H1 (cell line): ENCODE results near the gene MCM3AP. TPM values are rescaled to one million over a fixed set of nuclear protein-coding genes. Genes with fewer than 3 reads are reported as not detected.

Experiments used
- CHD7 ChIP-seq: fragments of 300-600 bp; sonication (generic); IDR thresholded peaks from 2 replicates; pipeline ENCODE4 v1.7.1; 2012; ENCODE audit warnings: low read length, moderate library complexity, mild to moderate bottlenecking, inconsistent platforms; ENCODE audit not compliant: insufficient replicate concordance
- CREB1 ChIP-seq: IDR thresholded peaks from 2 replicates; pipeline ENCODE4 v1.6.1; 2012; ENCODE audit warnings: inconsistent platforms
- HDAC2 ChIP-seq, 2 experiments: fragments of 300-600 bp in 1 of 2; sonication (generic) in 1 of 2; IDR thresholded peaks; 2 replicates each; pipeline ENCODE4 v1.6.1; 2011 to 2012; ENCODE audit warnings: low read depth in 2 of 2, low read length in 2 of 2, mild to moderate bottlenecking in 2 of 2, moderate library complexity in 2 of 2, borderline replicate concordance in 1 of 2, inconsistent platforms in 1 of 2
- HDAC6 ChIP-seq: IDR thresholded peaks from one replicate; pipeline ENCODE4 v1.7.1; 2012; ENCODE audit warnings: low read depth, mild to moderate bottlenecking, inconsistent platforms, low read length, moderate library complexity
- KDM4A ChIP-seq: IDR thresholded peaks from one replicate; pipeline ENCODE4 v1.7.1; 2012; ENCODE audit warnings: low read depth, mild to moderate bottlenecking, moderate library complexity, low read length, inconsistent platforms; ENCODE audit not compliant: severe bottlenecking
- PHF8 ChIP-seq: fragments of 200-600 bp; sonication (generic); conservative IDR thresholded peaks from 2 replicates; pipeline ENCODE4 v1.7.1; 2012; ENCODE audit warnings: low read depth, mild to moderate bottlenecking, inconsistent platforms, low read length, moderate library complexity
- SRF ChIP-seq: IDR thresholded peaks from 2 replicates; pipeline ENCODE4 v1.6.1; 2011; ENCODE audit warnings: mild to moderate bottlenecking, low read depth, low read length, moderate library complexity
- ZNF274 ChIP-seq: IDR thresholded peaks from 2 replicates; pipeline ENCODE4 v1.7.0; 2012; ENCODE audit warnings: low read length, borderline replicate concordance; ENCODE audit errors: extremely low read depth
- polyA plus RNA-seq, 7 experiments: library from polyadenylated mRNA; depleted of rRNA in 3 of 7; stranded (reverse) in 5 of 7; unstranded in 2 of 7; fragments of >200 nt in 5 of 7; fragments of 200-250 nt in 2 of 7; gene quantifications; 1 replicate in 5 of 7; 2 replicates in 1 of 7; 4 replicates in 1 of 7; pipeline versions ENCODE4 v1.2.1 to v1.2.3, GENCODE V29; 2011 to 2013; ENCODE audit warnings: missing spikeins in 2 of 7, mixed read lengths in 2 of 7
- total RNA-seq: library from RNA; stranded (reverse); fragmentation: NEBNext Ultra II Directional; extraction: Animal tissue kit (Norgen Biotek cat#: 25700); gene quantifications from 2 replicates; pipeline ENCODE4 v1.2.1, GENCODE V29; 2021

Gene MCM3AP
- total and polyA plus RNA-seq, 2 of the 8 experiments (the other 6 are each of a cell fraction or from before 2014, with no cell fraction given) = 37.2 to 119 TPM

- no peak for TF ChIP-seq CHD7
- no peak for TF ChIP-seq SRF
- no peak for TF ChIP-seq CREB1
- no peak for TF ChIP-seq HDAC2 (IDR thresholded peaks at IDR 0.05; ENCODE audit: borderline replicate concordance in 1 of 2, low read depth in 2 of 2, low read length in 2 of 2)
- TF ChIP-seq HDAC6 = no peak
- TF ChIP-seq ZNF274 = no peak
- no peak for TF ChIP-seq KDM4A
- no peak for TF ChIP-seq PHF8
These were observed 62.8 kb downstream of the MCM3AP start (continued) for GRCh38 chr21:46222436-46223116.
